Large intestine (tissue), 3 donors: ENCODE results near the gene FBXO34. TPM values are rescaled to one million over a fixed set of nuclear protein-coding genes. Genes with fewer than 3 reads are reported as not detected.

Experiments used
- DNase-seq, 2 donors: peaks; one replicate each; pipeline versions ENCODE4 v3.0.0 to v3.0.0-alpha.2; 2013
- H3K27ac ChIP-seq: one replicate; pipeline ENCODE4 v1.5.1; 2013; ENCODE audit warnings: low read length
- H3K27me3 ChIP-seq: 2 replicates; pipeline ENCODE4 v1.6.1; 2013; ENCODE audit warnings: low read length; ENCODE audit not compliant: control insufficient read depth, insufficient read depth
- H3K36me3 ChIP-seq: 2 replicates; pipeline ENCODE4 v1.6.1; 2013; ENCODE audit warnings: low read length; ENCODE audit not compliant: control insufficient read depth, insufficient read depth
- H3K4me1 ChIP-seq: one replicate; pipeline ENCODE4 v1.6.1; 2013; ENCODE audit warnings: low read length; ENCODE audit not compliant: control insufficient read depth, insufficient read depth
- H3K4me3 ChIP-seq: one replicate; pipeline ENCODE4 v1.5.1; 2013; ENCODE audit warnings: low read length
- H3K9me3 ChIP-seq: one replicate; pipeline ENCODE4 v1.6.1; 2013; ENCODE audit warnings: mild to moderate bottlenecking, low read depth, low read length, moderate library complexity; ENCODE audit not compliant: control insufficient read depth
- WGBS: methylation state at CpG from one replicate; pipeline ENCODE4 v1.1.5; 2013; ENCODE audit warnings: low lambda C conversion rate; ENCODE audit not compliant: insufficient coverage; 5-methylcytosine and 5-hydroxymethylcytosine counted together
- polyA plus RNA-seq: library from polyadenylated mRNA; unstranded; fragments of 120-200 nt; gene quantifications from one replicate; pipeline ENCODE4 v1.2.1, GENCODE V29; 2013

FBXO34 gene
- polyA plus RNA-seq, 1 donor = 25.5 TPM

DNA sequence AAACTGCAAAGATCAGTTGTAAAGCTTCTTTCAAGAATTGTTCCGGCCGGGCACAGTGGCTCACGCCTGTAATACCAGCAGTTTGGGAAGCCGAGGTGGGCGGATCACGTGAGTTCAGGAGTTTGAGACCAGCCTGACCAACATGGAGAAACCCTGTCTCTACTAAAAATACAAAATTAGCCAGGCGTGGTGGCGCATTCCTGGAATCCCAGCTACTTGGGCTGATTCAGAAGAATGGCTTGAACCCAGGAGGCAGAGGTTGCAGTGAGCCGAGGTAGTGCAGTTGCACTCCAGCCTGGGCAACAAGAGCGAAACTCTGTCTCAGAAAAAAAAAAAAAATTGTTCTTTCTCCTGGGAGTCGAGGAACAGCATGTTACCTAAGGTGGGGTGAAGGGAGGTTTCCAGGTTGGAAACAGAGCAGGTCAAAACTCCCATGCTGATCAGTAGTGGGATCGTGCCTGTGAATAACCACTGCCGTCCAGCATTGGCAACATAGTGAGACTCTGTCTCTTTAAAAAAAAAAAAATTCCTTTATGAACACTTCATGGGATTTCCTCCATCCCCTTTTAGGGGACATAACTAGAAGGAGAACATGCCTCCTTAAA is 13.9 kb downstream of the FBXO34 start:
- peaks cover 6% of the 10 kb centered on the region for H3K36me3 ChIP-seq
- no peak overlapping the region for H3K4me3 ChIP-seq
- no peak overlapping the region for H3K27ac ChIP-seq
- H3K9me3 ChIP-seq = no peaks in the 10 kb centered on the region
- H3K27me3 ChIP-seq = no peaks in the 10 kb centered on the region
- no CpG with 5 or more reads among the region's 13 CpGs for WGBS
- no peak for DNase-seq
- no peaks in the 10 kb centered on the region for H3K4me1 ChIP-seq

DNA sequence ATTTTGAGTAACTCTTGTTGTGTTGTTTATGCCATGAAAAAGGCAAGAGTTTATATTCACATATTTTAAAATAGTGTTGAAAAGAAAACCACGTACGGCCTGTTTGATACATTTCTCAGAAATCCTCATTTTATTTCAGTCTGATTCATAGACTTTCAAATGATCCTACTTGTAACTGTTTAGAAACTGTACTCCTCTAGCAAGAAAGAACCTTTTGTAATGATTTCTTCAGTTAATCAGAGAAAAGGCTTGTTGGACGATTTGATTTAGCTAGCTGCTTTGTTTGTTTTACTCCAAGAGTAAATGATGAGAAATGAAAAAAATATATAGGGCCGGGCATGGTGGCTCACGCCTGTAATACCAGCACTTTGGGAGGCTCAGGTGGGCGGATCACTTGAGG is 17.2 kb downstream of the FBXO34 start:
- Histone ChIP-seq H3K4me1 (no peaks in the 10 kb centered on the region), H3K36me3 (peaks cover 2% of the 10 kb centered on the region), H3K4me3 (no peak overlapping the region), H3K9me3 (no peaks in the 10 kb centered on the region), H3K27ac (no peak overlapping the region), H3K27me3 (no peaks in the 10 kb centered on the region)
- 94% methylated on average over 2 of the region's 6 CpGs for WGBS
- DNase-seq = no peak

- Histone ChIP-seq H3K4me3 (no peak overlapping the region), H3K27ac (no peak overlapping the region), H3K4me1 (no peaks in the 10 kb centered on the region), H3K27me3 (no peaks in the 10 kb centered on the region), H3K36me3 (no peaks in the 10 kb centered on the region), H3K9me3 (no peaks in the 10 kb centered on the region)
- no peak for DNase-seq
- WGBS = 100% methylated on average over 1 of the region's 3 CpGs
Observed at GRCh38 chr14:55291480-55292081, 20.4 kb downstream of the FBXO34 start.

DNA sequence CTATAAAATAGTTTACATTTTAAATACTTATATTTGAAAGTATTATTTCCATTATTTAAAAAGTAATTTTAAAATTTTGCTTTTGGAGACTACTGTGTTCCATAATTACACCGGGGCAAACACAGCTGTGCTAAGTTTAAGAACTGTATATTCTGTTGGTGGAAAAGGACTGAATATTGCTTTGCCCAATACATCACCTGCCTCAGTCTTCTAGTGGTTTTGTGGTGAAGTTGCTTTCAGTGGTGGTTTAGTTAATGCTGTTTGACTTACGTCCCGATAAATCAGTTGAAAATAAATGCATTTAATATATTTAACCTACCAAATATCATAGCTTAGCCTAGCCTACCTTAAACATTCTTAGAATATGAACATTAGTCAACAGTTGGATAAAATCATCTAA is 23.4 kb downstream of the FBXO34 start:
- Histone ChIP-seq H3K27me3 (no peaks in the 10 kb centered on the region), H3K36me3 (peaks cover 5% of the 10 kb centered on the region), H3K27ac (no peak overlapping the region), H3K4me3 (no peak overlapping the region), H3K9me3 (peaks cover 2% of the 10 kb centered on the region), H3K4me1 (peaks cover 3% of the 10 kb centered on the region)
- no CpG with 5 or more reads among the region's 3 CpGs for WGBS
- DNase-seq = no peak

DNA sequence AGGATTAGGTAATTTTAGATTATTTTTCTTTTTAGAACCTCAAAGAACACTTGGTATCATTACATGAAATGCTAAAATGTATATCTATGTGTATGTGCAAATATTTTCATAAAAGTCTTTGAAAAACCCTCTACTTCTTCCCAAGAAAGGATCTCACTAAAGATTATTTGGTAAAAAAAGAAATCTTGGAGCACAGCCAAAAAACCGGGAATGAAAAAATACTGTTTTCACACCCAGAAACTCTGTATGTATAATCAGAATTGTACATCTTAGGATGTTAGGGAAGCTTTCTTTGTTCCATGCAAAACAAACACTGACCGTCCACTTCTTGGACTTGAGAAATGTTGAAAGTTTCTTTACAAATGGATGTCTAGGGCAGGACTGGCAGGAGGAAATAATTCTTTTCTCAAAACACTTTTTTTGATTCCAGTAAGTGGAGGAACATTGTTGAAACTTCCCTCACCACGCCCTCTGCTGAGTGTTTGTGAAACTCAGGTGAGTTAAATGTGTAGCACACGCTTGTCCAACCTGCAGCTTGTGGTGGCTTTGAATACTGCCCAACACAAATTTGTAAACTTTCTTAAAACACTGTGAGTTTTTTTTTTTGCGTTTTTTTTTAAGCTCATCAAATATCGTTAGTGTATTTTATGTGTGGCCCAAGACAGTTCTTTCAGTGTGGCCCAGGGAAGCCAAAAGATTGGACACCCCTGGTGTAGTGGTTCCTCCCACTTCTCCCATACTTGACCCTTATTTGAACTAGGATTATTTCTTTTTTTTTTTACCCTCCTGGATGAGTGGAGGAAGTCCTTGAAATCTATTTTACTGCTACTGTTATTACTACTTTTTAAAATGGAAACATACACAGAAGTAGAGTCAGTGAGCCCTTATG is 26.6 kb downstream of the FBXO34 start:
- DNase-seq = peak; percentile 49 to 69
- peaks cover 5% of the 10 kb centered on the region for H3K36me3 ChIP-seq
- no peaks in the 10 kb centered on the region for H3K27me3 ChIP-seq
- H3K9me3 ChIP-seq = peaks cover 2% of the 10 kb centered on the region
- 28% methylated on average over 5 of the region's 6 CpGs for WGBS
- peaks cover 3% of the 10 kb centered on the region for H3K4me1 ChIP-seq
- no peak overlapping the region for H3K27ac ChIP-seq
- no peak overlapping the region for H3K4me3 ChIP-seq

GRCh38 chr14:55298500-55298822 is 27.2 kb downstream of the FBXO34 start:
- no peak for DNase-seq
- H3K9me3 ChIP-seq = peaks cover 2% of the 10 kb centered on the region
- no peak overlapping the region for H3K4me3 ChIP-seq
- H3K27ac ChIP-seq = no peak overlapping the region
- no CpG with 5 or more reads among the region's 22 CpGs for WGBS
- peaks cover 5% of the 10 kb centered on the region for H3K36me3 ChIP-seq
- no peaks in the 10 kb centered on the region for H3K27me3 ChIP-seq
- H3K4me1 ChIP-seq = peaks cover 3% of the 10 kb centered on the region

GRCh38 chr14:55301437-55302121 is 30.4 kb downstream of the FBXO34 start:
- Histone ChIP-seq H3K27me3 (no peaks in the 10 kb centered on the region), H3K27ac (no peak overlapping the region), H3K4me1 (peaks cover 3% of the 10 kb centered on the region), H3K9me3 (peaks cover 2% of the 10 kb centered on the region), H3K36me3 (peaks cover 5% of the 10 kb centered on the region), H3K4me3 (no peak overlapping the region)
- 100% methylated on average over 1 of the region's 1 CpG for whole genome bisulfite sequencing
- DNase-seq = no peak

- DNase-seq = no peak
- no peak overlapping the region for H3K4me3 ChIP-seq
- no peak overlapping the region for H3K27ac ChIP-seq
- 93% methylated on average over 2 of the region's 5 CpGs for WGBS
- H3K27me3 ChIP-seq = no peaks in the 10 kb centered on the region
- peaks cover 2% of the 10 kb centered on the region for H3K9me3 ChIP-seq
- H3K36me3 ChIP-seq = peaks cover 5% of the 10 kb centered on the region
- peaks cover 3% of the 10 kb centered on the region for H3K4me1 ChIP-seq
Observed at GRCh38 chr14:55302367-55303124, 31.3 kb downstream of the FBXO34 start.

GRCh38 chr14:55303125-55303499 is 31.9 kb downstream of the FBXO34 start:
- DNase-seq = no peak
- Histone ChIP-seq H3K9me3 (peaks cover 2% of the 10 kb centered on the region), H3K27me3 (no peaks in the 10 kb centered on the region), H3K27ac (no peak overlapping the region), H3K4me1 (no peaks in the 10 kb centered on the region), H3K4me3 (no peak overlapping the region), H3K36me3 (peaks cover 5% of the 10 kb centered on the region)

GRCh38 chr14:55303691-55304145 is 32.5 kb downstream of the FBXO34 start:
- no peak overlapping the region for H3K4me3 ChIP-seq
- no peak overlapping the region for H3K27ac ChIP-seq
- no peaks in the 10 kb centered on the region for H3K4me1 ChIP-seq
- H3K9me3 ChIP-seq = no peaks in the 10 kb centered on the region
- WGBS = no CpG with 5 or more reads among the region's 2 CpGs
- DNase-seq = no peak
- no peaks in the 10 kb centered on the region for H3K27me3 ChIP-seq
- peaks cover 4% of the 10 kb centered on the region for H3K36me3 ChIP-seq
